IMR-90 (cell line): ENCODE measurements around the gene N4BP2. TPM values are rescaled to one million over a fixed set of nuclear protein-coding genes. Genes with fewer than 3 reads are reported as not detected.

ENCODE experiments used
- ATAC-seq: fragments of 200-7000 bp; cut with Tn5 transposase; 2 replicates; pipeline ENCODE4 v1.9.1; 2020; ENCODE audit warnings: low read depth, mild to moderate bottlenecking, moderate library complexity
- BruUV-seq: library from RNA; stranded (reverse); fragments of 400-500 nt; replicated peaks from 2 replicates; lab custom pipeline; 2021; lab: Mats Ljungman, UMichigan
- CTCF ChIA-PET: fragments of 300-600 bp; formaldehyde crosslinking; extraction: SDS; loops from one replicate; lab custom pipeline; 2021; ENCODE audit warnings: antibody characterized with exemption; lab: Yijun Ruan, JAX
- POLR2A ChIA-PET: fragments of 300-600 bp; sonication (Branson Sonifier 250); formaldehyde crosslinking; loops from one replicate; lab custom pipeline; 2022; ENCODE audit warnings: antibody characterized with exemption; ENCODE audit not compliant: unreplicated experiment; lab: Charles Lee
- DNase-seq: peaks from one replicate; pipeline ENCODE4 v3.0.0; 2013
- H2AFZ ChIP-seq: replicated peaks from 2 replicates; pipeline ENCODE3; 2013; ENCODE audit warnings: low read length, mild to moderate bottlenecking; ENCODE audit not compliant: poor library complexity
- H2AK5ac ChIP-seq: 2 replicates; pipeline ENCODE4 v1.6.1; 2013; ENCODE audit warnings: low read depth, low read length, inconsistent platforms
- H2AK9ac ChIP-seq: replicated peaks from 2 replicates; pipeline ENCODE3; 2013; ENCODE audit warnings: mild to moderate bottlenecking, low read depth, low read length, moderate library complexity; ENCODE audit not compliant: poor library complexity
- H2BK120ac ChIP-seq: 2 replicates; pipeline ENCODE4 v1.6.1; 2013; ENCODE audit warnings: low read depth, low read length, inconsistent platforms
- H2BK15ac ChIP-seq: 3 replicates; pipeline ENCODE4 v1.6.1; 2013; ENCODE audit warnings: low read depth, low read length, inconsistent platforms
- H2BK20ac ChIP-seq: 2 replicates; pipeline ENCODE4 v1.6.1; 2013; ENCODE audit warnings: low read depth, mild to moderate bottlenecking, inconsistent platforms, low read length, moderate library complexity
- H2BK5ac ChIP-seq: 2 replicates; pipeline ENCODE4 v1.6.1; 2013; ENCODE audit warnings: mild to moderate bottlenecking, low read depth, low read length, inconsistent platforms; ENCODE audit not compliant: poor library complexity, severe bottlenecking
- H3K14ac ChIP-seq: replicated peaks from 2 replicates; pipeline ENCODE4 v1.6.1; 2013; ENCODE audit warnings: low read depth, low read length, inconsistent platforms
- H3K18ac ChIP-seq: 2 replicates; pipeline ENCODE4 v1.6.1; 2013; ENCODE audit warnings: low read depth, low read length, control low read depth
- H3K23ac ChIP-seq: 2 replicates; pipeline ENCODE4 v1.6.1; 2013; ENCODE audit warnings: low read depth, low read length, inconsistent platforms
- H3K27ac ChIP-seq: 2 replicates; pipeline ENCODE4 v1.5.1; 2013; ENCODE audit warnings: mild to moderate bottlenecking, control low read depth, low read length; ENCODE audit not compliant: insufficient read depth
- H3K27me3 ChIP-seq: 2 replicates; pipeline ENCODE4 v1.6.1; 2013; ENCODE audit warnings: low read length; ENCODE audit not compliant: control insufficient read depth, insufficient read depth
- H3K36me3 ChIP-seq: 2 replicates; pipeline ENCODE4 v1.6.1; 2013; ENCODE audit warnings: low read length, mixed read lengths; ENCODE audit not compliant: control insufficient read depth, insufficient read depth
- H3K4ac ChIP-seq: 2 replicates; pipeline ENCODE4 v1.6.1; 2013; ENCODE audit warnings: low read depth, low read length, inconsistent platforms
- H3K4me1 ChIP-seq: 2 replicates; pipeline ENCODE4 v1.6.1; 2013; ENCODE audit warnings: low read length, mixed read lengths; ENCODE audit not compliant: control insufficient read depth, insufficient read depth
- H3K4me2 ChIP-seq: 2 replicates; pipeline ENCODE4 v1.6.1; 2013; ENCODE audit warnings: low read depth, mild to moderate bottlenecking, control low read depth, low read length, moderate library complexity
- H3K4me3 ChIP-seq: 2 replicates; pipeline ENCODE4 v1.5.1; 2013; ENCODE audit warnings: low read depth, mild to moderate bottlenecking, control low read depth, low read length, moderate library complexity; ENCODE audit not compliant: insufficient read depth
- H3K56ac ChIP-seq: 2 replicates; pipeline ENCODE4 v1.6.1; 2013; ENCODE audit warnings: low read length, inconsistent platforms; ENCODE audit not compliant: insufficient read depth; ENCODE audit errors: extremely low read depth
- H3K79me1 ChIP-seq, 2 experiments: 2 replicates each; pipeline ENCODE4 v1.6.1; 2013; ENCODE audit warnings: low read length in 2 of 2, inconsistent platforms in 1 of 2, low read depth in 1 of 2
- H3K9ac ChIP-seq: 2 replicates; pipeline ENCODE4 v1.6.1; 2013; ENCODE audit warnings: low read depth, low read length, control low read depth
- H3K9me1 ChIP-seq: 2 replicates; pipeline ENCODE4 v1.6.1; 2013; ENCODE audit warnings: low read length, inconsistent platforms; ENCODE audit not compliant: insufficient read depth
- H3K9me3 ChIP-seq: 2 replicates; pipeline ENCODE4 v1.6.1; 2013; ENCODE audit warnings: low read length; ENCODE audit not compliant: control insufficient read depth, insufficient read depth
- H4K20me1 ChIP-seq: 2 replicates; pipeline ENCODE4 v1.6.1; 2013; ENCODE audit warnings: low read length, inconsistent platforms; ENCODE audit not compliant: insufficient read depth
- H4K5ac ChIP-seq: 2 replicates; pipeline ENCODE4 v1.6.1; 2013; ENCODE audit warnings: mild to moderate bottlenecking, low read depth, low read length, control low read depth
- H4K8ac ChIP-seq, 2 experiments: 2 replicates each; pipeline ENCODE4 v1.6.1; 2013; ENCODE audit warnings: low read depth in 2 of 2, low read length in 2 of 2, control low read depth in 1 of 2, inconsistent platforms in 1 of 2
- H4K91ac ChIP-seq: 2 replicates; pipeline ENCODE4 v1.6.1; 2013; ENCODE audit warnings: low read depth, low read length, inconsistent platforms; ENCODE audit not compliant: insufficient read depth
- MAFK ChIP-seq: IDR thresholded peaks from 2 replicates; pipeline ENCODE4 v1.6.1; 2012; ENCODE audit warnings: low read depth, low read length, improper control_type of control experiment
- POLR2A ChIP-seq: IDR thresholded peaks from 2 replicates; pipeline ENCODE4 v1.6.1; 2012; ENCODE audit warnings: mild to moderate bottlenecking, low read depth, low read length
- RAD21 ChIP-seq: IDR thresholded peaks from 2 replicates; pipeline ENCODE4 v1.6.1; 2012; ENCODE audit warnings: low read length, improper control_type of control experiment
- RCOR1 ChIP-seq: IDR thresholded peaks from 2 replicates; pipeline ENCODE4 v1.6.1; 2012; ENCODE audit warnings: mild to moderate bottlenecking, low read length, improper control_type of control experiment; ENCODE audit not compliant: insufficient replicate concordance
- RFX5 ChIP-seq: IDR thresholded peaks from 2 replicates; pipeline ENCODE4 v1.8.0; 2012; ENCODE audit warnings: low read depth, mild to moderate bottlenecking, low read length, moderate library complexity
- USF2 ChIP-seq: fragments of 150-350 bp; IDR thresholded peaks from 2 replicates; pipeline ENCODE4 v1.6.1; 2017; ENCODE audit warnings: mild to moderate bottlenecking, antibody characterized with exemption, low read length, low read depth
- WGBS, 2 experiments: methylation state at CpG; one replicate each; pipeline versions ENCODE4 v1.1.5 to v1.1.7; 2013; ENCODE audit warnings: missing lambda C conversion rate in 2 of 2; ENCODE audit not compliant: insufficient read length in 1 of 2; ENCODE audit errors: extremely low coverage in 2 of 2; 5-methylcytosine and 5-hydroxymethylcytosine counted together
- dilution Hi-C: fragments of 300-500 bp; cut with HindIII; formaldehyde crosslinking; loops from one replicate; pipeline ENCODE4 v1.14.3; 2018; ENCODE audit warnings: low sequenced_read_pairs; ENCODE audit not compliant: unreplicated experiment
- in situ Hi-C: fragments of 300-500 bp; cut with MboI; formaldehyde crosslinking; loops from 3 replicates; pipeline ENCODE4 v1.14.3; 2019; ENCODE audit warnings: low sequenced_read_pairs, inconsistent platforms, mixed read lengths
- intact Hi-C: fragments of 100-400 bp; cut with micrococcal nuclease; formaldehyde crosslinking; loops from 2 replicates; pipeline ENCODE4 v1.10.0; 2022
- polyA plus RNA-seq, 3 experiments: library from polyadenylated mRNA; depleted of rRNA; stranded (reverse); fragments of >200 nt; gene quantifications; 2 replicates each; pipeline ENCODE4 v1.2.3, GENCODE V29; 2012; ENCODE audit warnings: low replicate concordance in 1 of 3
- total RNA-seq: library from RNA; depleted of rRNA; stranded (reverse); fragments of >200 nt; gene quantifications from 2 replicates; pipeline ENCODE4 v1.2.3, GENCODE V29; 2012
- TF ChIP-seq, protein P1 (sequence below): conservative IDR thresholded peaks from 2 replicates; pipeline ENCODE4 v1.5.1; 2012; ENCODE audit warnings: mild to moderate bottlenecking, low read depth, low read length, improper control_type of control experiment

The N4BP2 gene
- total and polyA plus RNA-seq, 2 of the 4 experiments (the other 2 are of a cell fraction), result 0.84 to 2.2 TPM

DNA sequence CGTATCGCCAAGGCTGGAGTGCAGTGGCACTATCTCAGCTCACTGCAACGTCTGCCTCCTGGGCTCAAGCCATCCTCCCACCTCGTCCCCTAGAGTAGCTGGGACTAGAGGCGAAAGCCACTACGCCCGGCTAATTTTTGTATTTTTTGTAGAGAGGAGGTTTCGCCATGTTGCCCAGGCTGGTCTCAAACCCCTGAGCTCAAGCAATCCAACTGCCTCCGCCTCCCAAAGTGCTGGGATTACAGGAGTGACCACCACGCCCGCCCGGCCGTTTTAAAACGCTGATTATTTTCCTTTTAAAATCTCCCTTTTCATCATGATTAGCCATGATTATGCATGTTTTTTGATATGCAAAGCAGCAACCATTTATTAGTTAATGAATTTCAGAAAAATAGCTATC, 2.2 kb downstream of the N4BP2 start:
- TF ChIP-seq RAD21, result no peak
- no peak for TF ChIP-seq RCOR1
- TF ChIP-seq USF2, result no peak
- TF ChIP-seq, protein P1, sequence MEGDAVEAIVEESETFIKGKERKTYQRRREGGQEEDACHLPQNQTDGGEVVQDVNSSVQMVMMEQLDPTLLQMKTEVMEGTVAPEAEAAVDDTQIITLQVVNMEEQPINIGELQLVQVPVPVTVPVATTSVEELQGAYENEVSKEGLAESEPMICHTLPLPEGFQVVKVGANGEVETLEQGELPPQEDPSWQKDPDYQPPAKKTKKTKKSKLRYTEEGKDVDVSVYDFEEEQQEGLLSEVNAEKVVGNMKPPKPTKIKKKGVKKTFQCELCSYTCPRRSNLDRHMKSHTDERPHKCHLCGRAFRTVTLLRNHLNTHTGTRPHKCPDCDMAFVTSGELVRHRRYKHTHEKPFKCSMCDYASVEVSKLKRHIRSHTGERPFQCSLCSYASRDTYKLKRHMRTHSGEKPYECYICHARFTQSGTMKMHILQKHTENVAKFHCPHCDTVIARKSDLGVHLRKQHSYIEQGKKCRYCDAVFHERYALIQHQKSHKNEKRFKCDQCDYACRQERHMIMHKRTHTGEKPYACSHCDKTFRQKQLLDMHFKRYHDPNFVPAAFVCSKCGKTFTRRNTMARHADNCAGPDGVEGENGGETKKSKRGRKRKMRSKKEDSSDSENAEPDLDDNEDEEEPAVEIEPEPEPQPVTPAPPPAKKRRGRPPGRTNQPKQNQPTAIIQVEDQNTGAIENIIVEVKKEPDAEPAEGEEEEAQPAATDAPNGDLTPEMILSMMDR, result no peak
- TF ChIP-seq MAFK, result no peak
- no peak for TF ChIP-seq POLR2A
- TF ChIP-seq RFX5, result no peak
- Histone ChIP-seq H3K36me3 (no peaks in the 10 kb centered on the region), H2AK5ac (no peak overlapping the region), H4K8ac (no peak overlapping the region), H3K9me1 (no peaks in the 10 kb centered on the region), H2AK9ac (no peak overlapping the region), H2AFZ (no peak overlapping the region), H2BK120ac (no peak overlapping the region), H3K18ac (no peak overlapping the region), H3K79me1 (0 out of 4 replicates have a peak, but pooled peaks cover 2 to 3% of the 10 kb centered on the region in 2 experiments), H4K91ac (no peak overlapping the region), H3K4ac (no peak overlapping the region), H3K23ac (no peak overlapping the region), H2BK5ac (no peak overlapping the region), H3K4me2 (no peak overlapping the region; the same call in 1 of the 2 replicates), H3K9me3 (no peaks in the 10 kb centered on the region), H3K9ac (no peak overlapping the region), H3K56ac (no peak overlapping the region), H3K4me1 (no peaks in the 10 kb centered on the region), H4K20me1 (no peaks in the 10 kb centered on the region), H3K27me3 (no peaks in the 10 kb centered on the region), H3K4me3 (no peak overlapping the region), H3K14ac (no peak overlapping the region), H3K27ac (no peak overlapping the region), H4K5ac (no peak overlapping the region), H2BK20ac (no peak overlapping the region), H2BK15ac (no peak overlapping the region)
- in situ Hi-C loops (loop anchor here (25.0 kb wide), 1 partner anchor 253 kb away; no protein-coding TSS in a partner anchor), dilution Hi-C loops (no loop called here), intact Hi-C loops (loop anchor here (5.0 to 10.0 kb wide), 4 partner anchors 82 to 446 kb away; partner anchors contain the start of genes PDS5A and UBE2K)
- no peak for ATAC-seq
- DNase-seq, result no peak
- ChIA-PET CTCF (interaction anchor here (0.6 to 1.3 kb wide), 5 partner anchors 12 to 540 kb away, joined by 3 to 6 read pairs (median 4); no protein-coding TSS in a partner anchor), POLR2A (interaction anchor here (0.6 kb wide), 1 partner anchor 259 kb away, joined by 3 read pairs; no protein-coding TSS in a partner anchor)
- no TSS peak for BruUV-seq
- no CpG with 5 or more reads among the region's 14 CpGs for WGBS, 2 experiments
